ENCODE measurements around the gene SPC25. TPM values are rescaled to one million over a fixed set of nuclear protein-coding genes. Genes with fewer than 3 reads are reported as not detected.

SPC25 gene
- total and polyA plus RNA-seq, 2 experiments from 2014 or later, result 23.4 to 72.7 TPM

GRCh38 chr2:168896783-168897182, 6.6 kb upstream of the SPC25 start (continued):
- TF ChIP-seq CTCF (conservative IDR thresholded peaks at IDR 0.05; ENCODE audit: low read depth in 2 of 2) (no peak), EZH2 (IDR thresholded peaks at IDR 0.05; ENCODE audit: low read depth, unreplicated experiment) (no peak), POLR2AphosphoS5 (IDR thresholded peaks at IDR 0.05; ENCODE audit: low read depth) (no peak), JUNB (IDR thresholded peaks at IDR 0.05; ENCODE audit: unreplicated experiment) (no peak)

- Mint-ChIP-seq H3K36me3 (ENCODE audit: low read depth) (no peaks in the 10 kb centered on the region), H3K4me3 (no peak overlapping the region), H3K9me3 (no peaks in the 10 kb centered on the region), H3K27ac (no peak overlapping the region), H3K4me1 (no peaks in the 10 kb centered on the region; the same call in 2 of the 3 replicates), H3K27me3 (ENCODE audit: insufficient read depth, low read depth, poor library complexity) (no peaks in the 10 kb centered on the region)
- DNase-seq (ENCODE audit: low spot score), result no peak
- H3K79me2 ChIP-seq (replicated peaks; ENCODE audit: insufficient read depth), result no peaks in the 10 kb centered on the region
- H3K4me1 ChIP-seq (ENCODE audit: insufficient read depth), result no peaks in the 10 kb centered on the region
- no peaks in the 10 kb centered on the region for H3F3A ChIP-seq (replicated peaks; ENCODE audit: low read depth)
- no peaks in the 10 kb centered on the region for H3K27me3 ChIP-seq (ENCODE audit: insufficient read depth)
- no peak overlapping the region for H3K4me2 ChIP-seq
- H2AFZ ChIP-seq, result no peak overlapping the region; the same call in 1 of the 2 replicates
- H3K36me3 ChIP-seq (ENCODE audit: insufficient read depth), result no peaks in the 10 kb centered on the region
- no peak overlapping the region for H3K4me3 ChIP-seq
- H3K27ac ChIP-seq (ENCODE audit: low read depth), result no peak overlapping the region
- no peak for ATAC-seq
- H3K9me2 ChIP-seq (ENCODE audit: insufficient read depth), result 0 out of 2 replicates have a peak, but pooled peaks cover 5% of the 10 kb centered on the region
- H4K20me1 ChIP-seq (replicated peaks; ENCODE audit: insufficient read depth), result no peaks in the 10 kb centered on the region
- TF ChIP-seq JUNB (IDR thresholded peaks at IDR 0.05; ENCODE audit: unreplicated experiment) (no peak), CREB1 (CRISPR knock-in tag; IDR thresholded peaks at IDR 0.05; ENCODE audit: low read depth) (no peak), EZH2phosphoT487 (IDR thresholded peaks at IDR 0.05; ENCODE audit: unreplicated experiment) (no peak), STAT1 (IDR thresholded peaks at IDR 0.05; ENCODE audit: unreplicated experiment) (no peak), NANOG (IDR thresholded peaks at IDR 0.05; ENCODE audit: borderline replicate concordance) (no peak), EZH2 (IDR thresholded peaks at IDR 0.05; ENCODE audit: low read depth, unreplicated experiment) (no peak), CTCF (conservative IDR thresholded peaks at IDR 0.05; ENCODE audit: low read depth in 2 of 2) (no peak), POLR2AphosphoS5 (IDR thresholded peaks at IDR 0.05; ENCODE audit: low read depth) (no peak), ZNF114 (CRISPR knock-in tag; IDR thresholded peaks at IDR 0.05) (no peak), ETS1 (IDR thresholded peaks at IDR 0.05) (no peak), ZNF331 (CRISPR knock-in tag; IDR thresholded peaks at IDR 0.05; ENCODE audit: low read depth) (no peak), REST (IDR thresholded peaks at IDR 0.05; ENCODE audit: unreplicated experiment) (no peak)
Measured at GRCh38 chr2:168895771-168896170, 5.5 kb upstream of the SPC25 start.
